NCI-H146 (cell line): Measurements from ENCODE around the gene CHAC1.
"Not testable (repeated sequence)": the region's sequence is repeated elsewhere in the genome, so short reads cannot be mapped to it uniquely, and the experiment has no call there.

Source experiments
- DNase-seq: peaks from one replicate; lab custom pipeline; 2025; lab: John Stamatoyannopoulos, UW

Gene CHAC1

GRCh38 chr15:40957041-40957555 is 3.8 kb downstream of the CHAC1 start:
- no peak for DNase-seq

GRCh38 chr15:40957581-40958051 is 4.3 kb downstream of the CHAC1 start:
- DNase-seq, result peak; percentile 25

GRCh38 chr15:40958146-40958545 is 4.9 kb downstream of the CHAC1 start:
- DNase-seq, result no peak

GRCh38 chr15:40958723-40959122 is 5.5 kb downstream of the CHAC1 start:
- no peak for DNase-seq

DNA sequence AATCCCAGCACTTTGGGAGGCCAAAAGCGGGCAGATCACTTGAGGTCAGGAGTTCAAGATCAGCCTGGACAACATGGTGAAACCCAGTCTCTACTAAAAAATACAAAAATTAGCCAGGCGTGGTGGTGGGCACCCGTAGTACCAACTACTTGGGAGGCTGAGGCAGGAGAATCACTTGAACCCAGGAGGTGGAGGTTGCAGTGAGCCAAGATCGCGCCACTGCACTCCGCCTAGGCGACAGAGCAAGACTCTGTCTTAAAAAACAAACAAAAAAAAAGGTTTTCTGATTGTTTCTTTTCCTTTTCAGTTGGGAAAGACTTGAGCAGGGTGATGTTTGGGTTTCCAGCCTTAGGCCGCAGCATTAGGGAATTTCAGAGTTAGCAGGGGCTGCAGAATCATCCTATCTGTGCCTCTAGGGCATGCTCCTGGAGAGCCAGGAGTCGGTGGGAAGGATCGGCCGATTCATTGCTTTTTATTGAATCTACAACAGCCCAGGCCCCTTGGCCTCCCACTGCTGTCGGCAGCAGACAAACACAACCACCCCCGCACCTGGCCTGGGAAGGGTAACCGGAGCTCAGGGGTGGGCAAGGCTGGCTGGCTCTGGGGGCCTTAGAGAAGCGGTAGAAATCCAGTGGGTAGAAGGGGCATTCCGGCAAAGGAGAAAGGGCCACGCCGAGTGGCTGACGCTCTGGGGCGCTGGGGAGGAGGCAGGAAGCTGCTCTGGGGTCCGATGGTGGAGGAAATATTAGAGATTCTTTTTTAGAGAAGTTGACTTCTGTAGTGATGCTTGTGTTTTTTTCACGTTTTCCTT is 6.3 kb downstream of the CHAC1 start:
- peak; percentile 25 for DNase-seq

GRCh38 chr15:40960151-40960885 is 7.0 kb downstream of the CHAC1 start:
- no peak for DNase-seq

DNA sequence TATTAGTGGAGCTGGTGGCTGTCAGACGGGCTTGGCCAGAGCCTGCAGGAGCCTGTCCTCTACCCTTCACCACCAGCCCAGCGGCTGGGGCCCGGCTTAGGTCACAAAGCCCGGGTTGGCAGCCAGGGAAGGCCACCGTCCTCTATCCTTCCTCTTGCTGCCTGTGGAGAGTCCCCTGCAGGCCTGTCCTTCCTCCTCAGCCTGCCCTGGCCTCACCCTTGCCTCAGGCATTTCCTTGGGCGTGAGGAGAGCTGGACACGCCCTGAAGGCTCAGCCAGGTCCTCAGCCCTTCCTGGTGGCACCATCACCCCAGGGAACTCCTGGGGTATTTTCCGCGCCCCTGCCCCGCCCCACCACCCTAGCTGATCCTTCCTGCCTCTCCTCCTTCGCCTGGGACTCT is 7.7 kb downstream of the CHAC1 start:
- peak; percentile 34 for DNase-seq

DNA sequence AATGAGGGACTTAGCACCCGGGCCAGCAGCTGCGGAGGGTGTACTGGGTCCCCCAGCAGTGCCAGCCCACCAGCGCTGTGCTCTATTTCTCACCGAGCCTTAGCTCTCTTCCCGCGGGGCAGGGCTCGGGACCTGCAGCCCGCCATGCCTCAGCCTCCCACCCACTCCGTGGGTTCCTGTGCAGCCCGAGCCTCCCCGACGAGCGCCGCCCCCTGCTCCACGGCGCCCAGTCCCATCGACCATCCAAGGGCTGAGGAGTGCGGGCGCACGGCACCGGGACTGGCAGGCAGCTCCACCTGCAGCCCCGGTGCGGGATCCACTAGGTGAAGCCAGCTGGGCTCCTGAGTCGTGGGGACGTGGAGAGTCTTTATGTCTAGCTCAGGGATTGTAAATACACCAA is 8.5 kb downstream of the CHAC1 start:
- DNase-seq, result not testable (repeated sequence)

- DNase-seq, result not testable (repeated sequence)
These were observed 9.0 kb downstream of the CHAC1 start for GRCh38 chr15:40962317-40962716.

DNA sequence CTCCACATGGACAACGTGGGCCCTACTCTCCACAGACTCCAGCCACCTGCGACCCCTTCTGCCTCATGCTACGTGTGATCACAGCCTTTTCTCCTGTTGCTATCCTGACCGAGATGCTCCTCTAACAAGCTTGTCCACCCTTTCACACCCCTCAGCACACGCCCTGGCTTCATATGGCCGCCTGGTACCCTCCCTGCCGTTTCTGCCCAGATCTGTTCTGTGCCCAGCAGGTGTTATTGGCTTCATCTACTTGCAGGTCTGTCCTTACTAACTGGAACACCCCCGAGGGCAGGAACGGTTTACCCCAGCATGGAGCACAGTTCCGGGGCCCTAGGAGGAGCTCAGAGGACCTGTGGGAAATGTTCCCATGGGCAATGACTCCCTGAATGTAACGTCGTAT is 9.9 kb downstream of the CHAC1 start:
- DNase-seq, result no peak

- no peak for DNase-seq
These were observed 10.7 kb downstream of the CHAC1 start for GRCh38 chr15:40964006-40964405.

DNA sequence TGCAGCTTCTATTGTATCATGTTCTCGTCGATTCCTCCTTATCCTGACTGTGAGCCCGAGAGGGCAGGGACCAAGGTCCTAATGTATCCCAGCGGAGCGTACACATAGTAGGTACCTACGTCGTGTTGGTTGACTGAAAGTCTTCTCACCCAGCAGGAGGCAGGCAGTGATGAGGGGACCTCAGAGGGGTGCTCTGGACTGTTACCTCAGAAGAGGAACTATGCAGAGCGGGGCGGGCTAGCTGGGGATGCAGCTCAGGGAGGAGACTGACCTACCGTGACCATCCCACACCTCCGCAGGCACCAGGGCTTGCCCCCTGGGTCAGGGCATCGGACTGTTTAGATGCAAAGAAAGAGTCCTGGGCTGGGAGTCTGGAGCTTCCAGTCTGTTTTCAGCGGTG is 11.4 kb downstream of the CHAC1 start:
- DNase-seq, result no peak

GRCh38 chr15:40968290-40969085 is 15.2 kb downstream of the CHAC1 start:
- DNase-seq, result no peak

DNA sequence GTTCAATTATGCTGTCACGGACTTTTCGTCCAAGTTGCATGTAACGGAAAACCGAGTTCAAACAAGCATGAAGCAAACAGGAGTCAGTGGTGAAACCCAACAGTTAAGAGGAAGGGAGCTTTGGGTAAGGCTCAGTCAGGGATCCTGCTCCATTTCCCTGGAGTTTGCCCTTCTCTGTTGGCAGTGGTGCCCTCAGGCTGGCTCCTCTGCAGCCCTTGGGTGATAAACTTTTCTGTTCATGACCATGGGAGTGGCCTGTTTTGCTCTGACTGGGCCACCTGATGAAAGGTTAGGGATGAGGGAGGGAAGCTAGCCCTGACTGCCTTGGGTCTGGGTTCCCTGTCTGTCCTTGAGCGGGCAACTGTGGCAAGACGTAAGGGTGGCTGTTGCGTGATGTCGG is 16.1 kb downstream of the CHAC1 start:
- no peak for DNase-seq

DNA sequence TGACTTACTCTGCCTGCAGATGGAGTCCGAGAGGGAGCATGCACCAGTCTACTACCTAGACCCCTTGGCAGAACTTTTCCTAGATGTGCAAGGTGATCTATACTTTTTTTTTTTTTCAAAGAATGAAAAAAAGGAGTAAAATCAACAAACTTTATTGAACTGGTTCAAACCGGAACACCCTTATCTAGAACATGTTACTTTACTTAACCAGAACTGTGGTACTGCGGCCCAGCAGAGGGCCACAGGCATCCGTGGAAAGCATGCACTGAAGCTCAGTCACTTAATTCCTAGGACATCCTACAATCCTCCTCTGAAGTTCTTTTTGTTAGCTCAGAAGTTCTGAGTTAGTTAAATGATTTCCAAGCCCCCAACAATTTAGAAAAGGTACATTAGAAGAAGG is 21.6 kb downstream of the CHAC1 start:
- DNase-seq, result no peak

DNA sequence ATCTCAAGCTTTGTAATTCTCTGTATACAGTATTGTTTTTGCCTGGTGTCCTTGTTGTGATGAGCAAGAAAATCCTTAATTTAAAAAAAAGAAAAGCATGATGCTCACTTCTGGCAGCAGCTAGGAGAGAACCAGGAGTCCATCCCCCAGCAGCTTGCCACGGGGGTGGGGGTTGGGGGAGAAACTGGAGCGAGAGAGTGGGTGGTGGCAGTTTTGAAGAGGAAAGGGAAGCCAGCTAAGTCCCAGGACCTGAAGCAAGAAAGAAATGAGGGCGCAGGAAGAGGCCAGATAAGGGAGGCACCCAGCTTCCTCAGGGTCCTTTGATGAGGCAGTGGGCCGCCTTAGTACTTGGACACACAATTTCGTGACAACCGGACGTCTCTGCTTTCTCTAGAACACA is 23.5 kb downstream of the CHAC1 start:
- no peak for DNase-seq

DNA sequence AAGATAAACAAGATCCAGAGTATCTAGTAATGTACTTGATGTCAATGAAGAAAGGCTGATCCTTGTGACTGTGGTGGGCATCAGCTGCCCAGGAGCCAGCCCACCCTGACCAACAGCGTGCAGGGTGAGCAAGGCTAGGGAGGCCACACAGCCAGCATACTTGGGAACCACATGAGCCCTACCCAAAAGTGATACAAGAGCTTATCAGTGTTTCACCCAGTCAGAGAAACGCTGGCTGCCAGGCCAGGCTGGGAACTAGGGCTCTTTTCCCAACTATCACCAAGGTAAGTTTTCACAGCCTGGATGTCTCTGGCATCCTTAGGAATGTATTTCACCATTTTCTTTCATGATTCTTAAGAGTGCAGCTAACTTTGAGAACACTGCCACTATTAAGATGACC is 24.9 kb downstream of the CHAC1 start:
- DNase-seq, result no peak

DNA sequence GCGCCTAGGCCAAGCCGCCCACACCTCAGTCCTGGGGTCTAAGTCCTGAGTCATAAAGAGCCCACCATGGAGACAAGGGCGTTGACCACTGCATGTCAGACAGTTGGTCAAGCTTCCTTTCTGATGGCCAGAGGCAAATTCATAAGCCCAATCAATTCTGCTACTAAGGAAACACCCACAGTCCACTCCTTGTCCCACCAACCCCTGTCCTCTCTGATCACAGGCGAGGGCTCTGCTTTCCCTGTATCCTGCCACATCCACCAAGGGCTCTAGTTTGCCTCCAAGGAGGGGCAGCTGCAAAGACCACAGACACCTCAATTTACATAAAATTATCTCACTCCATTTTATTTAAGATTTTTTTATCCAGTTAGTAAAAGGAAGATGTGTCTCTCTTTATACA is 25.3 kb downstream of the CHAC1 start:
- DNase-seq, result no peak

- DNase-seq, result no peak
These were observed 27.9 kb downstream of the CHAC1 start for GRCh38 chr15:40981186-40981585.

GRCh38 chr15:40982855-40983254 is 29.6 kb downstream of the CHAC1 start:
- DNase-seq, result no peak

GRCh38 chr15:40984406-40984805 is 31.1 kb downstream of the CHAC1 start:
- DNase-seq, result no peak

GRCh38 chr15:40984964-40985363 is 31.7 kb downstream of the CHAC1 start:
- DNase-seq, result no peak
